Astrocyte (in vitro differentiated cells and primary cell): ENCODE data around the gene EFNA2.

ENCODE experiments used
- CTCF ChIP-seq: IDR thresholded peaks from 2 replicates; pipeline ENCODE4 v1.5.1; 2011; ENCODE audit warnings: low read depth, mild to moderate bottlenecking, inconsistent platforms, low read length, moderate library complexity; ENCODE audit not compliant: insufficient read depth
- EZH2 ChIP-seq: IDR thresholded peaks from 2 replicates; pipeline ENCODE4 v1.6.1; 2012; ENCODE audit warnings: mild to moderate bottlenecking, low read length, inconsistent platforms; ENCODE audit not compliant: insufficient read depth

GRCh38 chr19:1269478-1270212, 16.0 kb upstream of the EFNA2 start:
- TF ChIP-seq EZH2 (no peak), CTCF (no peak)
